ENCODE data around the gene CHCHD6.
A peak's percentile ranks its signal among the peaks of the same experiment; 100 is the strongest.

The CHCHD6 gene, protein sequence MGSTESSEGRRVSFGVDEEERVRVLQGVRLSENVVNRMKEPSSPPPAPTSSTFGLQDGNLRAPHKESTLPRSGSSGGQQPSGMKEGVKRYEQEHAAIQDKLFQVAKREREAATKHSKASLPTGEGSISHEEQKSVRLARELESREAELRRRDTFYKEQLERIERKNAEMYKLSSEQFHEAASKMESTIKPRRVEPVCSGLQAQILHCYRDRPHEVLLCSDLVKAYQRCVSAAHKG

DNA sequence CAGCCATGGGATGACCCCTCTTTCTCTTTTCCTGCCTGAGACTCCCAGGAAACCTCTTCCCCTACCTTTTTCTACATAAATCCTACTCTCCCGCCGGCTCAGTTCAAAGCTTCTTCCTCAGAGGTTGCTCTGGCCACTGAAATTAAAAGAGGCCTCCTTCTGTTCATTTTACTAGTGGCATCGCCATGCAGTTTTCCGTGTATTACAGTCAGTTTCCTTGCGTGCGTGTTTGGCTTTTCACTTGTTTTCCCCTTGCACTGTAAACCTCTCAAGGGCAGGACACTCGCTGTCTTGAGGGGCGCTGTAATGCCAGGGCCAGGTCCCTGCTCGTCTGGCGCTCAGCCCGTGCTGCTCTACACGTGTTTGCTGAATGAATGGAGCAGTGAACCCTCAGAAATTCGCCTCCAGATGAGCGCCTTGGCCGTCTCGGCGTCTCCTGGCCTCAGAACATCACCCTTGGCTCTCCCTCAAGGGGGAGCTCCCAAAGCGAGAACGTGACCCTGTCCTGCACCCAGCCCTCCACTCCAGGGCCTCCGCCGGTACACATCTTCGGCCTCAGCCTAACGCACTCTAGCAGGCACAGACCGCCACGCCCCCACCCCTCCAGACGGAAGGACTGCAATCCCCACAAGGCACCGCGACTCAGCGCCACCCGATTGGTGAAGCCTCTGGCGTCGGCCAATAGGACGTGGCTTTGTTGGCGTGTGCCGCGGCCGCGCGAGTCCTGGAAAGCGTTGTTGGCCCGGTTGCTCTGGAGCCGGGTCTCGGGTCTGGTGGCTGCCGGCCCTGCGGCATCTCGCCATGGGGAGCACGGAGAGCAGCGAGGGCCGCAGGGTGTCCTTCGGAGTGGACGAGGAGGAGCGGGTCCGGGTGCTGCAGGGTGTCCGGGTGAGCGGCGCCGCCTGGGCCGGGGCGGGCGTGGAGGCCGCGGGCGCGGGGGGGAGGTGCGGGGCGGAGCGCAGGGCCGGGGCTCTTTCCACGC lies at the start of gene CHCHD6:
TSS of gene CHCHD6 (plus strand) at position 729 of the 982 bp plus-strand sequence. CDS start at position 802, 73 bp downstream.
- DNase-seq: peak; percentile 96

- peak; percentile 74 for DNase-seq
Measured at GRCh38 chr3:126654571-126655383, 49.3 kb upstream of the CHCHD6 start, which contains the start of gene TXNRD3. Gene TXNRD3, minus strand, starts transcription at chr3:126655124.

DNA sequence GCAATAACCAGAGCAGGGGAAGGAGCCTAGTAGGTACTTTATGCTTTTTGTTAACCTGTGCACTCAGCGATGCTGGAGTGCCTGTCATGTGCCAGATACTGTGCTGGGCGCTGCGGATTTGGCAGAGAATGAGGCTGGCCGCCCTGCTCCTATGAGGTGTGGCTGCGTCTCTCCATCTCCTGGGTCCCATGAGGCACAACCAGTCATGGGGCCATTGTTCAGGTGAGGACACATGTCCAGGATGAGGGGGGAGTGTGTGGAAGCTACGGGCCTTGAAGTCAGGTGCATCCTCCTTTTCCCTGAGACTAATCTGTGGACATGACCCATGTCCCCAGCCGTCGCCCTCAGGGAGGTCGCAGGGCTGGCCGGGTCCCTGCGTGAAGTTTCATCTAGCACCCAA lies 48.2 kb upstream of the CHCHD6 start:
- no peak for DNase-seq

- no peak for DNase-seq
Measured at GRCh38 chr3:126656371-126657134, 47.5 kb upstream of the CHCHD6 start.

- DNase-seq: no peak
Measured at GRCh38 chr3:126657901-126658300, 46.1 kb upstream of the CHCHD6 start.

DNA sequence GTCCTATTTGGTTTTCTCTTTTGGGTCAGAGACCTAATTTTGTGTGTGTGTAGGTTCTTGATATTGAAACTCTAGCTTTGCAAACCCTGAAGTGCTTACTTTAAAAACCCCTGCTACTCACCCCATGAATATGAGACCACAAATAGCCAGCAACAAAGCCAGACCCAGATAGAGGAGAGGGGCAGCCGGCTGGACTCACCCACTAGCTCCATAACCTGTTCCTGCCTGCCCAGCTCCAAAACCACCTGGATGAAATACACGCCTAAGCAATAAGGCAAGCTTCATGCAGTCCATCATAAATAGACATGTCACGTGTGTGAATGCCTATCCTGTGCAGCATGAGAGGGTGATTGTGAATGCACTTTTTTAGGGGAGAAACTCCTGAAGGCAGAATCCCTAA lies 45.5 kb upstream of the CHCHD6 start:
- DNase-seq: no peak

GRCh38 chr3:126659915-126660886 lies 43.8 kb upstream of the CHCHD6 start:
- no peak for DNase-seq

DNA sequence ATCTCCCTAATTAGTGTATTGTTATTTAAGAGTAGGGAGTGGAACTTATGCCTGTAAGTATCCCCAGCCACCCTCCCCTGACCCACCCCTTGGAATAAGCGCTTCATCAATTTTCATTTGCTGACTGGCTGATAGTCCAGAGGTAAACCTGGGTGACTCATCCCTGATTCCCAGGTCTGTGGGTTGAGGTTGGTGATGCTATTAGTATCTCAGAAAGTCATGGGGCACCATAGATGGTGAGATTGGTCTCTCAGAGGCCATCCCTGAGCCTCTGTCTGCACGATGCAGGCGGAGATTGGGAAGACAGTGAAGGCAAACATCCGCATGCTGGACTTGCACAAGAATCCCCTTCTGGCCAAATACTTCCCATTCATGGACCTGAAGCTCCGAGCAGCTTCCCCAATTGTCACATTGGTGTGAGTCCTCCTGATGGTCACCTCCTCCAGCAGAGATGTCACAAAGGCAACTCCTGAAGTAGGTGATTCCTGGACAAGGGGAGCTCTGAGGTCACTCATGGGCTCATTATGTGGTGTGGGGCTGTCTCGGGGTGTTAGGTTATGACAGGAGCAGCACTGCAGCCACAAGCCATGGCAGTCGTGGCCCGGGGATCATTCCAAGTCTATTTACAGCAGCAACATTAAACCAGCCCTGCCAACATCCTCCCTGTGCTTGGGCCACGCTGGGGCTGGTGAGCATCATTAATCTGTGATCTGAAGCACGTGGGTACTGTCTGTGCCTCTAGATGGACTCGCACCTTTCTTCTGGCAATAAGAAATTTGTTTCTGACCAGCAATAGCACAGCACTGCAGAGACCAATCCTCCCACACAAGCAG lies 42.3 kb upstream of the CHCHD6 start:
- no peak for DNase-seq

DNA sequence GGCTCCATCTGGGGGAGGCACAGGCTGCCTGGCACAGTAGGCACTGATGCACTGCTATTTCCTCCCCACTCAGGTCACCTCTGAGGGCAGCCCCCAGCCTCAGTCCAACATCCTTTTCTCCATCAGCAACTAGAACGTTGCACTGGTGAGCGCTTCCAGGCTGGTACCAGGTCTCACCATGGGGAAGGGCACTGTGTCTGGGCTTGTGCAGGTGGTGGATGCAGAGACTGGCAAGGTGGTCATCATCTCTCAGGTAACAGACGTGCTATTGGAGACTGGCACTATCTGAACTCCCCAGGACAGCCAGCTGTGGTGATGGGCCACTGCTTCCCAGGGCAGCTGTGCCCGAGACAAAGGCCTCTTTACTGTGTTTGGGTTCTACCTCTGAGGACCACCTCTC lies 40.8 kb upstream of the CHCHD6 start:
- no peak for DNase-seq

DNA sequence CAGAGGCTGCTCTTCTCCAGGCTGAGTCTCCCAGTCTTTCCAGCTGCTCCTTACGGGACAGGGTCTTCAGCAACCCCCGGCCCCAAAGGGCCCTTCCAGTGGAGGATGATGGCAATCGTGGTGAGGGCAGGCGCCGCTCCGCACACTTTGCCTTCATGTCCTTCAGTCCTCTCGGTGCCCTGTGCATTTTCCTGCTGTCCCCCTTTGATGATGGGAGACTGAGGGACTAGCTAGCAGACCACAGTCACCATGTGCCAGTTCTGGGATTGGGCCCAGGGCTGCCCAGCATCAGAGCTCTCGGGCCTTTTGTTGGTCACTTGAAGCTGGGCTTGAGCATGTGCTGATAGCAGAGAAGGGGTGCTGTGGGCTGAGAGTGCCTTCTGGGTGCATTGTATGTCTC lies 40.3 kb upstream of the CHCHD6 start:
- no peak for DNase-seq

GRCh38 chr3:126664591-126665214 lies 39.3 kb upstream of the CHCHD6 start:
- DNase-seq: no peak

GRCh38 chr3:126665221-126665936 lies 38.7 kb upstream of the CHCHD6 start:
- no peak for DNase-seq

DNA sequence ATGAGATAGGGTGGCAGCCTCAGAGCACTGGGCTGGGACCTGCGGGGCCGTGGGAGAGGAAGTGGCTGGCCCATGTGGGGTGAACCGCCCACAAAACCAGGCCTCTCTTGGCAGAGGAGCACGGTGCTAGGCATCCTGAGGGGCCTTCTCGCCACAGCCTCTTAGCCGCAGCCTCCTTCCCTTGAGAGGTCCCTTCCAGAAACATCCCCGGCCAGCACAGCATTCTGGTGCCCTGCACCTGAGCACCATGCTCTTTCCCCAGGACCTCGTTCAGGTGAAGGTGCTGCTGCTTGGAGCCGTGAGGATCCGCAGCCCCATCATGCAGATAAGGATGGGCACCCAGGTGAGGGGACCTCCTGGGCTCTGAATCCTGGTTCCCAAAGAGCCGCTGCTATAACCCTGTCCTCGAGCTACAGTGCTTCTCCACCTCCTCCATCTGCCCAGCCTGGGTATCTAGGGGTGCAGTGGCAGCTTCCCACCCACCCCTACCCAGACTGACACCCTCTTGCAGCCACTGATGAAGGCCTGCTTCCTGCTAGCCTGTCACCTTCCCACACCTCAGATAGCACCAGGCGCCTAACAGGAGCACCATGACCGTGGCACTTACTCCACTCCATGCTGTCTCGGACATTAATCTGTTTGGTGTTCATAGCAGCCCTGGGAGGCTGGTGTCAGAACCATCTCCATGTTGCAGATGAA lies 37.9 kb upstream of the CHCHD6 start:
- DNase-seq: no peak

DNA sequence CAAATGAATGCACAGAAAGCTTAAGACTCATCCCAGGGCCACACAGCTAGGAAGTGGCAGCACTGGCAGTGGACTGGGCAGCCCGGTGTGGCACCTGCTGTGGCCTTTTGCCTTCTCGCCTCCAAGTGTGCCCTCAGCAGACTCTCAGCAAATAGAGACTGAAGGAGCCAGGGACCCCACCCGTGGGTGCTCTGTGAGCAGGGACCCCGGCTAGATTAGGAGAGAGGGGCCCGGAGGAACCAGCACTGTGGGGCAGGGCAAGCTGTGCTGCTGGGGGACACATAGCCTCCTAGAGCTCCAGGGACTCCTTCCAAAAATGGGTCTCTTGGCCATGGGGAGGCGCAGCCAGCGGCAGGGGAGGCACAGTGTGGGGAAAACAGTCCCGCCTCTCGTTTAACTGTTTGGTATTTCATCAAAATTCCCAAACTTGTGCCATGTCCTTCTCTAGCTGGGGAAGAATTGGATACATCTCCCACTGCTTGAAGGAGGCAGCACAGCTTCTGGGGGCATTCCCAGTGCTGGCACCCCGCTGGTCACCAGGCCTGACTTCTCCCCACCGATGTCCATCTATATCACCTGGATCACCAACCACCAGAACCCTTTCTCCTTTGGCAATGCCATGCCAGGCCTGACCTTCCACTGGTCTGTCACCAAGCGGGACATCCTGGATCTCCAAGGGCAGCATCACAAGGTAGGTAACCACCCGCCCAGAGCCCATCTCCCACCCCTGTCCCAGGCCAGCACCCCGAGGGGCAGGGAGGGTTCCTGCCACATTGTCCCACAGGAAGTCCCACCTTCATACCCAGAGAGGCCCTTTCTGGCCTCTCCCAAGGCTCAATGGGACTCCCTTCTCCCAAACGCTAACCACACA lies 37.1 kb upstream of the CHCHD6 start:
- no peak for DNase-seq

- no peak for DNase-seq
Measured at GRCh38 chr3:126667631-126668449, 36.2 kb upstream of the CHCHD6 start.
